Measurements from ENCODE around the gene DPF3. TPM values are rescaled to one million over a fixed set of nuclear protein-coding genes. Genes with fewer than 3 reads are reported as not detected.

DPF3 gene
- total RNA-seq, 4 donors from 2014 or later: 0.22 to 5.4 (median 2.7) TPM

DNA sequence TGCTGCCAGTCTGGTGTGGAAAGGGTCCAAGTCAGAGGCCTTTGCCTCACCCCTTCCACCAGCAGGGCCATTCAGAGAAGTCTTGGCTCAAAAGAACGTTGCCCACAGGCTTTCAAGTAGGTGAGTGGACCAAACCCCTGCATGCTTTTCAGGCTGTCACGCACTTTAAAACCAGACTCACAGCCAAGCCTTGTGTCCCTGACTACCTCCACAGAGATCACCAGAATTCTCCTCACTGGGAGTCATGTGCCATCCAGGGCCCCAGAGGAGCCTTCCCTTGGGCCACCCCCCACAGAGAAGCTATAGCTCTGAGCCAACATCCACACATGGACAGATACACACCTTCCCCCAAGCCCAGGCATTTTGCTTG lies 283.1 kb downstream of the DPF3 start:
- Histone ChIP-seq H3K4me3 (no peak overlapping the region), H3K36me3 (no peaks in the 10 kb centered on the region), H3K27ac (no peak overlapping the region), H3K9me3 (no peaks in the 10 kb centered on the region), H3K4me1 (peaks cover 0 to 27% (median 0%) of the 10 kb centered on the region in 4 donors), H3K27me3 (no peaks in the 10 kb centered on the region)
- no peak for DNase-seq (ENCODE audit: low spot score in 2 of 2)
- 65 to 86% methylated on average over 2 of the region's 2 CpGs for WGBS, 2 donors
- TF ChIP-seq POLR2A (IDR thresholded peaks at IDR 0.05) (no peak), EP300 (IDR thresholded peaks at IDR 0.05) (no peak)
- TF ChIP-seq, protein P1, sequence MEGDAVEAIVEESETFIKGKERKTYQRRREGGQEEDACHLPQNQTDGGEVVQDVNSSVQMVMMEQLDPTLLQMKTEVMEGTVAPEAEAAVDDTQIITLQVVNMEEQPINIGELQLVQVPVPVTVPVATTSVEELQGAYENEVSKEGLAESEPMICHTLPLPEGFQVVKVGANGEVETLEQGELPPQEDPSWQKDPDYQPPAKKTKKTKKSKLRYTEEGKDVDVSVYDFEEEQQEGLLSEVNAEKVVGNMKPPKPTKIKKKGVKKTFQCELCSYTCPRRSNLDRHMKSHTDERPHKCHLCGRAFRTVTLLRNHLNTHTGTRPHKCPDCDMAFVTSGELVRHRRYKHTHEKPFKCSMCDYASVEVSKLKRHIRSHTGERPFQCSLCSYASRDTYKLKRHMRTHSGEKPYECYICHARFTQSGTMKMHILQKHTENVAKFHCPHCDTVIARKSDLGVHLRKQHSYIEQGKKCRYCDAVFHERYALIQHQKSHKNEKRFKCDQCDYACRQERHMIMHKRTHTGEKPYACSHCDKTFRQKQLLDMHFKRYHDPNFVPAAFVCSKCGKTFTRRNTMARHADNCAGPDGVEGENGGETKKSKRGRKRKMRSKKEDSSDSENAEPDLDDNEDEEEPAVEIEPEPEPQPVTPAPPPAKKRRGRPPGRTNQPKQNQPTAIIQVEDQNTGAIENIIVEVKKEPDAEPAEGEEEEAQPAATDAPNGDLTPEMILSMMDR (IDR thresholded peaks at IDR 0.05): no peak

DNA sequence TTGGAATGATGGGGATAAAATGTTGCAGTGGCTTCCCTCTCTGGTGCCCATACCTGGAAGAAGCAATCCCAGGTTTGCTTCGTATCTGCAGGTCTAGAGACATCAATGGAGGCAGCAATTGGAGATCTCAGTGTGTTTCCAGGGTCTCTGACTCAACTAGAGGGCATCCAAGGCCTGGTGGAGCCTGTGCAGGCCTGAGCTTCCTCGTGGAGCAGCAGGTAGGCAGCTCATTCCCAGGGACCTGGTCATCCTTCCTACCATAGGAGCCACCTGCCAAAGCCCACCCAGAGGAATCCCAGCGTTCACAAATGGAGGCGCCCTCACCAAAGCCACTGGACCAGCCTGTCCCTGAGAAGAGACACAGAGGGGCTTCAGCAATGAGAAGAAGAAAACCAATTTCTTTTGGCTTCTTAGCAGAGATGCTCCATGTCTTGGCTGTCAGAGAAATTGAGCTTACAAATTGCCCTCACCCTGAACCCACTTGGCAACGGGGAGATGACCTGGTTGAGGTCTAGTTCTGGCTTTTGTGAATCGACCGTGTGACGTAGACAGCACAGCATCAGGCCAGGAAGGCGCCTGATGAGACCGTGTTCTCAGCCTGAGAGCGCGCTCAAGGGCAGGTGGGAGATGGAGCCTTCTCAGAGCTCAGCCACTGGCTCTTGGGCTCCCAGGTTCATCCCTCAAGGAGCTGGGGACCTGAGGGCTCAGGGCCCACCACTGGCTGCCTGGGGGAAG lies 283.6 kb downstream of the DPF3 start:
- H3K4me3 ChIP-seq: no peak overlapping the region
- H3K36me3 ChIP-seq: no peaks in the 10 kb centered on the region
- TF ChIP-seq, protein P1 (IDR thresholded peaks at IDR 0.05): no peak
- TF ChIP-seq EP300 (IDR thresholded peaks at IDR 0.05): no peak
- no peak for TF ChIP-seq POLR2A (IDR thresholded peaks at IDR 0.05)
- DNase-seq (ENCODE audit: low spot score in 2 of 2): no peak
- no peak overlapping the region for H3K27ac ChIP-seq
- 90 to 91% methylated on average over 9 to 12 of the region's 12 CpGs for WGBS, 2 donors
- H3K9me3 ChIP-seq: no peaks in the 10 kb centered on the region
- H3K4me1 ChIP-seq: peaks cover 0 to 21% (median 0%) of the 10 kb centered on the region in 4 donors
- no peaks in the 10 kb centered on the region for H3K27me3 ChIP-seq

DNA sequence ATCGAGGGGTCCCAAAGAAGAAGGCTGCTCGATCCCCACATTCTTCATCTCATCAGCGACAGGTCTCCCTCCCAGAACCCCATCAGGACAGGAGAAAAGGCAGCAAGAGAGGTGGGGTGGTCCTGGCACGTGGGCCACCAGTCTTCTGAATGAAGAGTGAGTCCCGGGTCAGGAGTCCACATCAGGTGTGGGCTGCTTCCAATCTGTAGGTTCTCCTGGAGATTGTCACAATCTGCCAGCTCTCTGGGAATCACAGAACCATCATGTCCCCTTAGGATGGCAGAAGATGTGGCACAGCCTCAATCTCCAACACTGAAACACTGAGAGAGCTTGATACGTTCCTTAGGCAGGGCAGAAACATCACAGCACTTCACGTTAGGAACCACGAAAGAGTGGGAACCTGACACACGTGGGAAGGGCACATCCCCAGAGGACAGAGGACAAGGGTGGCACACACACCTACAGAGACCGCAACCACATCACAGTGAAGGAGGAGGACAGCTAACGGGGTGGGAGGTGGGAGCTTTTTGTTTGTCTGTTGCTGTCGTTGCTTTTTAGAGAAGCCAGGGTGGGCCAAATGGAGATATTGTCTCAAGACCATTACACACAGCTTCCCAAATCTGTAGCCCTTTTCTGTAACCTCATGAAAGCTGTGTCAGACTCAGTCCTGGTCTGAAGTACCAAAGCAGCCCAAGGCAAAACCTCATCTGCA lies 284.5 kb downstream of the DPF3 start:
- Histone ChIP-seq H3K4me3 (no peak overlapping the region), H3K9me3 (no peaks in the 10 kb centered on the region), H3K27ac (no peak overlapping the region), H3K36me3 (no peaks in the 10 kb centered on the region), H3K27me3 (no peaks in the 10 kb centered on the region), H3K4me1 (peaks cover 0 to 15% (median 0%) of the 10 kb centered on the region in 4 donors)
- TF ChIP-seq, protein P1 (IDR thresholded peaks at IDR 0.05): no peak
- no peak for TF ChIP-seq EP300 (IDR thresholded peaks at IDR 0.05)
- TF ChIP-seq POLR2A (IDR thresholded peaks at IDR 0.05): no peak
- no peak for DNase-seq (ENCODE audit: low spot score in 2 of 2)
- WGBS, 2 donors: 87 to 93% methylated on average over 12 of the region's 12 CpGs

DNA sequence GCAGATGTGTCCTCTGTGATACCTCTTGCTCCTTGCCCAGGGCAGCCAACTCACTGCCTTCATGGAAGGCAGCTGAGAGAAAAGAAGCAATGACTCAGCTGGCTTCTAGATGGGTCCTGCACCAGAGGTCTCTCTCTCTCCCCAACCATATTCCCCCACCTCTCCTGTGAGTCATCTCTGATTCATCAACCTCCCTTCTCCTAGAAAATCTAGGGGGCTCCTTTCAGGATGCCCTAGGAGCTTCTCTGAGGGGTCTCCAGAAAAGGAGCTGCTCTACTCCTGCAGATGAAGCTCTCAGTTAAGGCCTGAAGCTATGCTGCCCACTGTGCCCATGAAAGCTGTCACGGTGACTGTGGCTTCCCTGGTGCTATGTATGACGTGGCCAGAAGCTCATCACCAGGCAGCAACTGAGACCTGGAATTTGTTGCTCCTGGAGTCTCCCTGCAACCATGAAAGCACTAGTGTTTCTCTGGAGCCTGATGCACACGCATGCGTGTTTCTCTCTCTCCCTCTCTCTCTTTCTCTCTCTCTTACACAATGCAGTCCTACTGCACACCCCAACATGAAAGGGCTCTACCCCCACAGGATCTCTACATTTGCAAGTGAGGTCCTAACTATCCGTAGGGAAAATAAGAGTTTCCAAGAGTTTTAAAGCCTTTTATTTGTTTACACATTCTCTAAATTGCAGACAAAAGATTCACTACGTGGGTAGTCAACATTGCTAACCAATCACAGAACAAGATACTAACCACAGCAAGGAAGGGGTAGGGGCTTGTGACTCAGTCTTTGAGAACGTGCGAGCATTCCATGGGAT lies 285.3 kb downstream of the DPF3 start:
- Histone ChIP-seq H3K9me3 (no peaks in the 10 kb centered on the region), H3K4me3 (no peak overlapping the region), H3K36me3 (no peaks in the 10 kb centered on the region), H3K27ac (no peak overlapping the region), H3K4me1 (peaks cover 0 to 7% (median 0%) of the 10 kb centered on the region in 4 donors), H3K27me3 (no peaks in the 10 kb centered on the region)
- WGBS, 2 donors: 68 to 71% methylated on average over 8 of the region's 8 CpGs
- DNase-seq (ENCODE audit: low spot score in 2 of 2): no peak
- TF ChIP-seq, protein P1 (IDR thresholded peaks at IDR 0.05): no peak
- no peak for TF ChIP-seq POLR2A (IDR thresholded peaks at IDR 0.05)
- TF ChIP-seq EP300 (IDR thresholded peaks at IDR 0.05): no peak
